DMS 273 treated with DMSO at 0.1 percent for 48 hours (cell line): ENCODE measurements around the gene ECEL1.
"Not testable (repeated sequence)": the region's sequence is repeated elsewhere in the genome, so short reads cannot be mapped to it uniquely, and the experiment has no call there.

Experiments
- DNase-seq: peaks from one replicate; lab custom pipeline; 2025; lab: John Stamatoyannopoulos, UW

ECEL1 gene

DNA sequence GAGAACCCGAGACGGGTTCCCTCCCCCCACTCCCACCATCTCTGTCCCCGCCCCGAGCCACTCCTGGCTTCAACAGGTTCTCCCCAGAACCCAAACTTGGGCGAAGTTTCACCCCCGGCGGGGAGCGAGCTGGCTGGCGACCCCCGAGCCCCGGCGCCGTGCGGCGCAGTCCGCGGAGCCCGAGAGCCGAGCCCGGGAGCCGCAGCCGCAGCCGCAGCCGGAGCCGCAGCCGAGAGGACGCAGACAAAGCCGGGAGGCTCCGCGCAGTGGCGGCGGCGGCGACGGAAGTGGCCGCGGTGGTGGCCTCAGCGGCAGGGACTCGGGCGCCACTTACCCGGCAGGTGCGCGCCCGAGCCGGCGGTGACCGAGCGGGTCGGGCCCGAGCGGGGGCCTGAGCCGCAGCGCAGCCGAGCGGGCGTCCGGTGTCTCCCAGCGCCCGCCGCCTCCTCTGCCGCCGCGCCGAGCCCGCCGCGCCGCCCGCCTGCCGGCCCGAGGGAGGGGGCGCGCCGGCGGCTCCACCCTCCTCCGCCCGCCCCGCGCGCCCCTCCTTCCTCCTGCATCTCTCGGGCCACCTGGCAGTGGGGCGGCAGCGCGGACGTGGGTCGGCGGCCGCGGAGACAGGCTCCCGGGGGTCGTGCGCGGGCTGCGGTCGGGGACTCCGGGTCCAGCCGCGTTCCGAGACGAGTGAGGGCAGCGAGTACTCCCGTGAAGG is at the start of gene ECEL1:
Gene ECEL1 (minus strand): TSS at position 450 of the 712 bp plus-strand sequence. CDS start 1,181 bp downstream, outside the sequence.
- no peak for DNase-seq

GRCh38 chr2:232537079-232537478 is 49.4 kb upstream of the ECEL1 start:
- no peak for DNase-seq

- no peak for DNase-seq
These were observed 48.3 kb upstream of the ECEL1 start for GRCh38 chr2:232535761-232536530.

DNA sequence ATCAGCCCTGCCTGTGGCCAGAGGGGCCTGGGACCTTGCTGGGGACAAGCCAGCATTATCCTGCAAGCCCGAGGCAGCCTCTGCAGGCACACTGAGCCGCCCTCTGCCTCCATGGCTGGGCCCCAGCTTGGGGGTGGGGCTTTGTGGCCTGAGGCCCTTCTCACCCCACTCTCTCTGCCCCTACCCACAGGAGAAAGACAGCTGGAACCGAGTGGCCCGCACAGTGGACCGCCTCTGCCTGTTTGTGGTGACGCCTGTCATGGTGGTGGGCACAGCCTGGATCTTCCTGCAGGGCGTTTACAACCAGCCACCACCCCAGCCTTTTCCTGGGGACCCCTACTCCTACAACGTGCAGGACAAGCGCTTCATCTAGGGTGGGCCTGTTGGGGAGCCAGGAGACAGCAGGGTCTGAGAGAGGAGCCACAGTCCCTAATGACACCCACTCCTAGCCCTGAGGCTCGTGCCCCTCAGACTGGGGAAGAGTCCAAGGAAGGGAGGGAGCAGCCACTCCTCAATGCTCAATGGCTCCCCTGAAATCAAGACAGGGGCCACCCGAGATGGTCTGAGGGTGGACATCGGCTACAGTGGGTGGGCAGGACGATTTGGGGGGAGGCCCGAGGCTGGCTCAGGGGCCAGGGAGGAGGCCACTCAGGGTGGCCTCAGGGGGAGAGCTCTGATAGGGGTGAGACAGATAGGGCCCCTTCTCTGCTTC is 47.5 kb upstream of the ECEL1 start:
- no peak for DNase-seq

- no peak for DNase-seq
These were observed 46.5 kb upstream of the ECEL1 start for GRCh38 chr2:232533944-232534710.

GRCh38 chr2:232532821-232533220 is 45.2 kb upstream of the ECEL1 start:
- DNase-seq: not testable (repeated sequence)

GRCh38 chr2:232532419-232532818 is 44.8 kb upstream of the ECEL1 start:
- no peak for DNase-seq

DNA sequence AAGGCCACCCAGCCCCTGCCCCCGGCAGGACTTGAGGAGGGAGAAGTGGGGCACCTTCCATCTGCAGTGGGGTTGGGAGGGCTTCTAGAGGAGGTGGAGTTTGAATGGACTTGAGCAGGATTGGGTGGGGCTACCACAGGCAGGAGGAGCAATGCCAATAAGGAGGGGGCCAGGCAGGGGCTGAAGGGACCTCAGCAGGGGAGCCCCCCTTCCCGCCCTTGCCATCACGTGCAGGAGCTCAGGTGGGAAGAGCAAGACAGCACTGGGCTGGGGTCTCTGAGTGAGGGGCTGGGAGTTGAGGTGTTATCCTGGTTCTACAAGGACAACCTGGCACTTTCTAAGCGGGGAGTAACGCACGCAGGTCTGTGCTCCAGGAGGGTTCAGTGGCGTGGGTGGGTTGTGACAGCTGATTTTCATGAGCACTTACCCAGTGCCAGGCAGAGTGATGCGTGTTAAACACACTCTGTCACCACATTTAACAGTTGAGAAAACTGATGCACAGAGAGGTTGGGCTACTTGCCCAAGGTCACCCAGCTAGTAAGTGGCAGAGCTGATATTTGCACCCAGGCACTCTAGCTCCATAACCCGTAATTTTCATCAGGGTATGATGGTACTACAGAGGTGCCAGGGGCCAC is 43.1 kb upstream of the ECEL1 start:
- DNase-seq: no peak

- DNase-seq: no peak
These were observed 42.3 kb upstream of the ECEL1 start for GRCh38 chr2:232529806-232530547.

DNA sequence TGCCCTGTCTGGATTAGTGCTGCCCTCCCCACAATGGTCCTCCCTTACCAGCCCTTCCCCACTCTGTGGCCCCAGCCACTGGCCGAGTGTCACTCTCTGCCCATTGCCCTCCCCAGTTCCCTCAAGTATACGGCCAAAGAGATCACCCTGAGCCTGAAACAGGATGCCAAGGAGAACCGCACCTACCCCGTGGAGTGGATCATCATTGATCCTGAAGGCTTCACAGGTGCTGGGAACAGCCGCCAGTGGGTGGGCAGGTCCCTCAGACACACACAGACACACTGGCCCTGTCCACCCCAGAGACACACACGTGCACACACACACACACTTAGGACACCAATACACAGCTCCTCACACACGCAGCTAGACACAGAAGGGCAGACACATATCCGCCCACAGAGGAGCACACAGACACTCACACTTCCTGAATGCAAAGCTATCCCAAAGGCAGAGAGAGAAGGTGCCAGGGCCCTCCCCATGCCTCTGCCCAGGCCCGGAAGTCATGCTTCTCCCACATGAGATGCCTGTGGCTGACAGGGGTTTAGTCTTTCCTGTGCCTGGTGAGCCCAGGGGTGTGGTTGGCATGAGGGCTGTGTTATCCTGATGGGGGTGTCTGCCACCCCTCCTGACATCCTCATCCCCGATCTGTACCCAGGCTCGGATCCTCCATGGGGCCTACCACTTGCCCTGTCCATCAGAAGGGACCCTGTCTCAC is 41.3 kb upstream of the ECEL1 start:
- no peak for DNase-seq

GRCh38 chr2:232527905-232528470 is 40.4 kb upstream of the ECEL1 start:
- DNase-seq: no peak

DNA sequence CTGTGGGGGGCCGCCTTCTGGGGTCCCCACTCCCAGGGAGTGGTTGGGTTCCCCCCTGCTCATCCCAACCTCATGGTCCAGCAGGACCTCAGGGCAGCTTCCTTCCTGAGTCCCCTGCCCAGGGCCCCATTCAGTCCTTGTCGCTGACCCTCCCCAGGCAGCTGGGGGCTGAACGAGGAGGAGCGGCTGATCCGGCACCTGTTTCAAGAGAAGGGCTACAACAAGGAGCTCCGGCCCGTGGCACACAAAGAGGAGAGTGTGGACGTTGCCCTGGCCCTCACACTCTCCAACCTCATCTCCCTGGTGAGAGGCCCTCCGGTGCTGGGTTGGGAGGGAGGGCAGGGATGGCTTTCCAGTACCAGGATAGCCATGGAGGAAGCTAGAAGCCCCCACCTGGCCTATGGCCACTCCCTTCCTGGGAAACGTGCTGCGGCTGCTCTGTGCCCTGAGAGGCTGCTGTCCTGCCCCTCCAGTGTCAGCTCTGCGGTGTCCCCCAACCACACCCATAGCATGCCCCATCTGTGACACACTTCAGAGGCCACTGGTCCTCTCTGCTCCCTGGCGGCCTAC is 38.8 kb upstream of the ECEL1 start:
- no peak for DNase-seq

- DNase-seq: peak; percentile 88
These were observed 38.2 kb upstream of the ECEL1 start, which contains the start of gene CHRND for GRCh38 chr2:232525791-232526371. TSS of gene CHRND (plus strand) at chr2:232526160. CDS start at chr2:232526216, 56 bp downstream.

DNA sequence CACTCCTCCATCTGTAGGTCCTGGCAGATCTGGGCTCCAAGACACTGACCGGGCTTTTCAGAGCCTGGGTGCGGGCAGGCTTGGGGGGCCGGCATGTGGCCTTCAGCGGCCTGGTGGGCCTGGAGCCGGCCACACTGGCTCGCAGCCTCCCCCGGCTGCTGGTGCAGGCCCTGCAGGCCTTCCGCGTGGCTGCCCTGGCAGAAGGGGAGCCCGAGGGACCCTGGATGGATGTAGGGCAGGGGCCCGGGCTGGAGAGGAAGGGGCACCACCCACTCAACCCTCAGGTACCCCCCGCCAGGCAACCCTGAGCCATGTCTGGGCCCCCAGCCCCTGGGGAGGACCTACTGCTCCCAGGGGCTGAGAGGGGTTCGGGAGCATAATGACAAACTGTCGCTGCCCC is 37.6 kb upstream of the ECEL1 start:
- no peak for DNase-seq

- no peak for DNase-seq
These were observed 37.1 kb upstream of the ECEL1 start for GRCh38 chr2:232524771-232525170.

DNA sequence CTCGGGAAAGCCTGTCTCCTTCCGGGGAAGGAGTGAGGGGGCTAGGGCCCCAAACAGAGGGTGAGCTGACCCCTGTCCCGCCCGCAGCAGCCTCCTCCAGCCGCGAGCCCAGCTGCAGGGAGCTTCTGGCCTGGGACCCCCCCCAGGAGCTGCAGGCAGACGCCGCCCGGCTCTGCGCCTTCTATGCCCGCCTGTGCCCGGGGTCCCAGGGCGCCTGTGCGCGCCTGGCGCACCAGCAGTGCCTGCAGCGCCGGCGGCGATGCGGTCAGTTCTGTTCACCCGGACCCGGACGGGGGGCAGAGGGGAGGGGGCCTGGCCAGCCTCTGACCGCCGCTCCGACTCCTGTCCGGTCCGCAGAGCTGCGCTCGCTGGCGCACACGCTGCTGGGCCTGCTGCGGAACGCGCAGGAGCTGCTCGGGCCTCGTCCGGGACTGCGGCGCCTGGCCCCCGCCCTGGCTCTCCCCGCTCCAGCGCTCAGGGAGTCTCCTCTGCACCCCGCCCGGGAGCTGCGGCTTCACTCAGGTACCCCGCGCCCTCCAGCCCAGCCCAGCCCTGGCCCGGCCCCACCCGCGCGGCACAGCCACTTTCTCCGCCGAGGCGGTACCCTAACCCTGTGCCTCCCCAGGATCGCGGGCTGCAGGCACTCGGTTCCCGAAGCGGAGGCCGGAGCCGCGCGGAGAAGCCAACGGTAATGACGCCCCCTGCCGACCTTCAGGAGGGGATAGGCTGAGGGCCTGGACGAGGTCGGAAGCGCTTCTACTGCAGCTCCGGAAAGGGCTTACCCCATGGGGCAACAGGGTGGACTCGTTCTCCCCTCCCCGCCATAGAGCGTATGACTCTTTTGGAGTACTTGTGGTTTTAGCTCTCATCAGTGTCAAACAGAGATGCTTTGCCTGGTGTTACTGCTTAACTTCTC is 36.3 kb upstream of the ECEL1 start:
- DNase-seq: no peak

GRCh38 chr2:232523402-232523681 is 35.7 kb upstream of the ECEL1 start:
- DNase-seq: no peak
